ENCODE measurements around the gene NKTR. TPM values are rescaled to one million over a fixed set of nuclear protein-coding genes. Genes with fewer than 3 reads are reported as not detected.

NKTR gene
- total and polyA plus RNA-seq, 2 of the 13 experiments (the other 11 are each of a cell fraction or from before 2014, with no cell fraction given), result 41.3 to 59.6 TPM

DNA sequence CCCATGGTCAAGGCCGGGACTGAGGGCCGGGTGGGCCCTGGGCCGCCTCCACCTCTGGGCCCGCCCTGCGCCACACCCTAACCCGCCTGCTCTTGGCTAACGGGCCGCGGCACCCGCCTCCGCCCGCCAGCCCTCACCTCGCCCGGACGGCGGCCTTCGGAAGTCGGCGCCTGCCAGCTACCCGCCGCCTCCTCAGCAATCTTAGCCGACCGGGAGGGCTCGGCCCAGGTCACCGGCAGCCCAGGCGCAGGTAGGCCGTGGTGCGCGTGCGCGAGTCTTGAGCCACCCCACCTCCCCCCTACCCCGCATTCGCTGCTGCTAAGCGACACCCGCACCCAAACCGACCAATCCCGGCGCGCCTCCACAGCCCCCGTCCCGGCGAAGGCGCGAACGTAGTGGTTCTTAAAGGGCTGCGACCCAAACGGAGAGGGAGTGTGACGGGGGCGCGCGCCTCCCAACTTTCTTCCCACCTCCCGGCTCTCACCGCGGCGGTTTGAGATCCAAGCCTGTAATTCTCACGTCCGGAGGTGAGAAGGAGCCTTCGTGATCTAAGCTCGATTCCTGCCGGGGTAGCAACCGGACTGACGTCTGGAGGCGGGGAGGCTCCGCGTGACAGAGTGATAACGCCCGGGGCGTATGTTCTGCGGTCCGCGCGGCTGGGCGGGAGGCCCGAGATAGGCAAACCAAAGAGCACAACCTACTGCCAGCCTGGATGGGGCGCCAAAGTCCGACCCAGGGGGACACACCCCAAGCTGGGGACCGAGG, 18.6 kb upstream of the NKTR start, which contains the start of gene SEC22C (continued):
- TF ChIP-seq, protein P1, sequence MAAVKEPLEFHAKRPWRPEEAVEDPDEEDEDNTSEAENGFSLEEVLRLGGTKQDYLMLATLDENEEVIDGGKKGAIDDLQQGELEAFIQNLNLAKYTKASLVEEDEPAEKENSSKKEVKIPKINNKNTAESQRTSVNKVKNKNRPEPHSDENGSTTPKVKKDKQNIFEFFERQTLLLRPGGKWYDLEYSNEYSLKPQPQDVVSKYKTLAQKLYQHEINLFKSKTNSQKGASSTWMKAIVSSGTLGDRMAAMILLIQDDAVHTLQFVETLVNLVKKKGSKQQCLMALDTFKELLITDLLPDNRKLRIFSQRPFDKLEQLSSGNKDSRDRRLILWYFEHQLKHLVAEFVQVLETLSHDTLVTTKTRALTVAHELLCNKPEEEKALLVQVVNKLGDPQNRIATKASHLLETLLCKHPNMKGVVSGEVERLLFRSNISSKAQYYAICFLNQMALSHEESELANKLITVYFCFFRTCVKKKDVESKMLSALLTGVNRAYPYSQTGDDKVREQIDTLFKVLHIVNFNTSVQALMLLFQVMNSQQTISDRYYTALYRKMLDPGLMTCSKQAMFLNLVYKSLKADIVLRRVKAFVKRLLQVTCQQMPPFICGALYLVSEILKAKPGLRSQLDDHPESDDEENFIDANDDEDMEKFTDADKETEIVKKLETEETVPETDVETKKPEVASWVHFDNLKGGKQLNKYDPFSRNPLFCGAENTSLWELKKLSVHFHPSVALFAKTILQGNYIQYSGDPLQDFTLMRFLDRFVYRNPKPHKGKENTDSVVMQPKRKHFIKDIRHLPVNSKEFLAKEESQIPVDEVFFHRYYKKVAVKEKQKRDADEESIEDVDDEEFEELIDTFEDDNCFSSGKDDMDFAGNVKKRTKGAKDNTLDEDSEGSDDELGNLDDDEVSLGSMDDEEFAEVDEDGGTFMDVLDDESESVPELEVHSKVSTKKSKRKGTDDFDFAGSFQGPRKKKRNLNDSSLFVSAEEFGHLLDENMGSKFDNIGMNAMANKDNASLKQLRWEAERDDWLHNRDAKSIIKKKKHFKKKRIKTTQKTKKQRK (IDR thresholded peaks at IDR 0.05; ENCODE audit: low read length), result no peak
- TF ChIP-seq DBP (CRISPR knock-in tag; IDR thresholded peaks at IDR 0.05; ENCODE audit: not compliant biosample characterization) (no peak), KDM2A (CRISPR knock-in tag; IDR thresholded peaks at IDR 0.05; ENCODE audit: borderline replicate concordance, low read depth) (peak; percentile 88), ZNF407 (CRISPR knock-in tag; IDR thresholded peaks at IDR 0.05; ENCODE audit: not compliant biosample characterization) (peak; percentile 67), ATRX (CRISPR knock-in tag; IDR thresholded peaks at IDR 0.05; ENCODE audit: borderline replicate concordance) (no peak), SRSF9 (IDR thresholded peaks at IDR 0.05; ENCODE audit: borderline replicate concordance, insufficient read depth, low read depth, low read length, poor library complexity, severe bottlenecking) (no peak)
- TF ChIP-seq, protein P2, sequence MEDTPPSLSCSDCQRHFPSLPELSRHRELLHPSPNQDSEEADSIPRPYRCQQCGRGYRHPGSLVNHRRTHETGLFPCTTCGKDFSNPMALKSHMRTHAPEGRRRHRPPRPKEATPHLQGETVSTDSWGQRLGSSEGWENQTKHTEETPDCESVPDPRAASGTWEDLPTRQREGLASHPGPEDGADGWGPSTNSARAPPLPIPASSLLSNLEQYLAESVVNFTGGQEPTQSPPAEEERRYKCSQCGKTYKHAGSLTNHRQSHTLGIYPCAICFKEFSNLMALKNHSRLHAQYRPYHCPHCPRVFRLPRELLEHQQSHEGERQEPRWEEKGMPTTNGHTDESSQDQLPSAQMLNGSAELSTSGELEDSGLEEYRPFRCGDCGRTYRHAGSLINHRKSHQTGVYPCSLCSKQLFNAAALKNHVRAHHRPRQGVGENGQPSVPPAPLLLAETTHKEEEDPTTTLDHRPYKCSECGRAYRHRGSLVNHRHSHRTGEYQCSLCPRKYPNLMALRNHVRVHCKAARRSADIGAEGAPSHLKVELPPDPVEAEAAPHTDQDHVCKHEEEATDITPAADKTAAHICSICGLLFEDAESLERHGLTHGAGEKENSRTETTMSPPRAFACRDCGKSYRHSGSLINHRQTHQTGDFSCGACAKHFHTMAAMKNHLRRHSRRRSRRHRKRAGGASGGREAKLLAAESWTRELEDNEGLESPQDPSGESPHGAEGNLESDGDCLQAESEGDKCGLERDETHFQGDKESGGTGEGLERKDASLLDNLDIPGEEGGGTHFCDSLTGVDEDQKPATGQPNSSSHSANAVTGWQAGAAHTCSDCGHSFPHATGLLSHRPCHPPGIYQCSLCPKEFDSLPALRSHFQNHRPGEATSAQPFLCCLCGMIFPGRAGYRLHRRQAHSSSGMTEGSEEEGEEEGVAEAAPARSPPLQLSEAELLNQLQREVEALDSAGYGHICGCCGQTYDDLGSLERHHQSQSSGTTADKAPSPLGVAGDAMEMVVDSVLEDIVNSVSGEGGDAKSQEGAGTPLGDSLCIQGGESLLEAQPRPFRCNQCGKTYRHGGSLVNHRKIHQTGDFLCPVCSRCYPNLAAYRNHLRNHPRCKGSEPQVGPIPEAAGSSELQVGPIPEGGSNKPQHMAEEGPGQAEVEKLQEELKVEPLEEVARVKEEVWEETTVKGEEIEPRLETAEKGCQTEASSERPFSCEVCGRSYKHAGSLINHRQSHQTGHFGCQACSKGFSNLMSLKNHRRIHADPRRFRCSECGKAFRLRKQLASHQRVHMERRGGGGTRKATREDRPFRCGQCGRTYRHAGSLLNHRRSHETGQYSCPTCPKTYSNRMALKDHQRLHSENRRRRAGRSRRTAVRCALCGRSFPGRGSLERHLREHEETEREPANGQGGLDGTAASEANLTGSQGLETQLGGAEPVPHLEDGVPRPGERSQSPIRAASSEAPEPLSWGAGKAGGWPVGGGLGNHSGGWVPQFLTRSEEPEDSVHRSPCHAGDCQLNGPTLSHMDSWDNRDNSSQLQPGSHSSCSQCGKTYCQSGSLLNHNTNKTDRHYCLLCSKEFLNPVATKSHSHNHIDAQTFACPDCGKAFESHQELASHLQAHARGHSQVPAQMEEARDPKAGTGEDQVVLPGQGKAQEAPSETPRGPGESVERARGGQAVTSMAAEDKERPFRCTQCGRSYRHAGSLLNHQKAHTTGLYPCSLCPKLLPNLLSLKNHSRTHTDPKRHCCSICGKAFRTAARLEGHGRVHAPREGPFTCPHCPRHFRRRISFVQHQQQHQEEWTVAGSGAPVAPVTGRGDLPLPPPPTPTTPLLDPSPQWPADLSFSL (CRISPR knock-in tag; IDR thresholded peaks at IDR 0.05), result no peak
